Measurements from ENCODE around the gene ESR2.
"Not testable (repeated sequence)": the region's sequence is repeated elsewhere in the genome, so short reads cannot be mapped to it uniquely, and the experiment has no call there.

Gene ESR2

DNA sequence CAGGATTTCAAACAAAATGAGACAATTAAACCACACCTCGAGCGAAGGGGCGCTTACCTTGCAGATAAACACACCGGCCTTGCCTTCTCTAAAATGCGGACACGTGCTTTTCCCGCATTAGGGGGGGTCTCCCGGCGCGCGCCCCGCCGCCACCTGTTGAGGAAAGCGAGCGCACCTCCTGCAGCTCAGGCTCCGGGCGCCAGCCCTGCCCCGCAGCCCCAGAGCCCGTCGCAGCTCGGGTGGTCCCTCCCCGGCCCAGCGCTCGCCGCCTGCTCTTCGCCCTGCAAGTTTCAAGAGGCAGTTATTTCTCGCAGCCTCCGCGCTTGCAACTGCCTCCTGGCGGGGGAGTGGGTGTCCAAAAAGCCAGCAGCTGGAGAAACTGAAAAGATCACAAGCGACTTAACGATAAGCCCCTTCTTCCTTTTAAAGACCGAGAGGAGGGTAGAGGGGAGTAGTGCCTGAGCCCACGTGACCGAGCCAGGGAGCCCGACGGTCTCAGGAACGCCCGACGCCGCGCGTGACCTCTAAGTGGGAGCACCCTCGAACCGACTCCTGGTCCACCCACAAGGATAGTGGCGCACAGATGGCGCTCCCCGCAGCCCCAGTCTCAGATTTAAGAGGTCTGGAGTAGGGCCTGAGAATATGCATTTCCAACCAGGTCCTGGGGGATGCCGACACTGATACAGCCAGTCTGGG lies at the start of gene ESR2:
TSS of gene ESR2 (minus strand) at position 396 of the 696 bp plus-strand sequence. CDS start 11,386 bp downstream, outside the sequence.
- no peak for DNase-seq

GRCh38 chr14:64340560-64341196 lies 46.5 kb upstream of the ESR2 start:
- DNase-seq = no peak

DNA sequence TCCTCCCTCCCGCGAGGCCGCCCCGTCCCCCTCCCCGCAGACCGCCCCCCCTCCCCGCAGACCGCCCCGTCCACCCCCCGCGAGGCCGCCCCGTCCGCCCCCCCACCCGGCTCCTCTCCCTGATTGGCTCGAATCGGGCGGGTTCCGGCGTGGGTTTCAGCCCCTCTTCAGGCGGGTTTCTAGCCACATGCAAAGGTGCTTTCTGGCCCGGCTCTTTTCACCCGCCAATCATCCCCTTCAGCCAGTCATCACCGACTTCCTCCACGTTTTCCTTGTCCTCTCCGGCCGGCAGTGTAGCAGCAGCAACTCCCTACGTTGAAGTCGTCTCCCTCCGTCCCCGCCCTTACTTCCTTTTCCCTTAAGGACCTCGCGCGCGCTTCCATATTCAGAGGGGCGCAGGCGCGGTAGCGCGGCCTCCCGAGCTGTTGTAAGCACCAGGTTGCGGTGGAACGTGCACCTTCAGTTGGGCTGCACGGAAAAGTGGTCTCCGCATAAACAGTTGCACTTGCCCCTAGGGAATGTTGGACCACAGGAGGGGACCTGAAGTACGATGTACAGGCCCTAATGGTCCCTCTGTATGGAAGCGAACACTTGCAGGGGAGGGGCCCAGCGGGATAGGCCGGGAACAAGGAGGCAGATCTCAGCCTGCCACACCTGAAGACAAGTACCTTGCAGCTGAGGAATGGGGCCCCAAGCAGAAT lies 44.6 kb upstream of the ESR2 start:
- DNase-seq = peak; percentile 91

DNA sequence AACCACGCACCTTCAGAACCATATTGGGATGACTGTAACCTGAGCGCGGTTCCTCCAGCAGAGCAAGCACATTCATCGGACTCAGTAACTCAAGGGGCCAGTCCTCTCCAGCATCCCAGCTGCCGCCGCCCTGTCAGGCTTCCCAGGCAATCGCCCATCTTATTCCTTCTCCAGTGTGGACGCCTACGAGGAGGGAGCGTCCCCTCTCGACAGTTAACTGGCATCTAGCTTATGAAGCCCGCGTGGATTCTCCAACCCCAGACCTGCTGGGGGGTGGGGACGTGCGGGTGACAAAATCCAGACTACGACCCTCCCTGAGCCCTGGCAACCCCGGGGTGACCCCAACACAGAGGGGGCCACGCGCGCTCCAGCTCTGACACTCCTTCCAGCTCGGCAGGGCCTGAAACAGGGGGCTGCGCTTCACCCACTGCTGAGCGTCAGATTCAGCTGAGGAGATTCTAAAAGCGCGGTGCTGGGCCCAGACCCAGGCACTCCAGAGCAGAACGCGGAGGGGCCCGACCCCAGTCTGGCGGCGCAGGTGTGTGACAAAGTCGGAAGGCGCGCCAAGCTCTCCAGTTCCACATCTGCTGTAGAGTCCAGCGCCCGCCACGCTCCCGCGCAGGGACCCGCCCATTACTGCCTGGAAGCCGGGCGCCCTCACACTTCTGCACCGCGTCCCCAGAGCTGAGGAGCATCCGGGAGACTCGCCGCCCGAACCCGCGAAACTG lies 43.9 kb upstream of the ESR2 start:
- peak; percentile 50 for DNase-seq

GRCh38 chr14:64329149-64329548 lies 35.0 kb upstream of the ESR2 start:
- DNase-seq = no peak

GRCh38 chr14:64326502-64326901 lies 32.3 kb upstream of the ESR2 start:
- DNase-seq = no peak

GRCh38 chr14:64324895-64325294 lies 30.7 kb upstream of the ESR2 start:
- no peak for DNase-seq

GRCh38 chr14:64324461-64324860 lies 30.3 kb upstream of the ESR2 start:
- DNase-seq = no peak

DNA sequence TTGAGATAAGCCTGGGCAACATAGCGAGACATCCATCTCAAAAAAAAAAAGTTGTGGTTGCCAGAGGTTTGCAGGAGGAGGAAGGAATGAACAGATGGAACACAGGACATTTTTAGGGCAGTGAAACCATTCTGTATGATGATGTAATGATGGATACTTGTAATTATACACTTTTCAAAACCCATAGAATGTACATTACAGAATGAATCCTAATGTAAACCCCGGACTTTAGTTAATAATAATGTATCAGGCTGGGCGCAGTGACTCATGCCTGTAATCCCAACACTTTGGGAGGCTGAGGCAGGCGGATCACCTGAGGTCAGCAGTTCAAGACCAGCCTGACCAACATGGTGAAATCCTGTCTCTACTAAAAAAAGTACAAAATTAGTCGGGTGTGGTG lies 26.2 kb upstream of the ESR2 start:
- DNase-seq = not testable (repeated sequence)

DNA sequence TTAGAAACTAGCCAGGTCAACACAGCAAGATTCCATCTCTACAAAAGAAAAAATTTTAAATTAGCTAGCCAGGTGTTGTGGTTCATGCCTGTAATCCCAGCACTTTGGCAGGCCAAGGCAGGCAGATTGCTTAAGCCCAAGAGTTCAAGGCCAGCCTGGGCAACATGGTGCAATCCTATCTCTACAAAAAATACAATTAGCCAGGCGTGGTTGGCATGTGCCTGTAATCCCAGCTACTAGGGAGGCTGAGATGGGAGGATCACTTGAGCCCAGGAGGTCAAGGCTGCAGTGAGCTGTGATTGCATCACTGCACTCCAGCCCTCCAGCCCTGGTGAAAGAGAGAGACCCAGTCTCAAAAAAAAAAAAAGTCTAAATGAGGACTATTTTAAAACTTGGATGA lies 24.5 kb upstream of the ESR2 start:
- not testable (repeated sequence) for DNase-seq

DNA sequence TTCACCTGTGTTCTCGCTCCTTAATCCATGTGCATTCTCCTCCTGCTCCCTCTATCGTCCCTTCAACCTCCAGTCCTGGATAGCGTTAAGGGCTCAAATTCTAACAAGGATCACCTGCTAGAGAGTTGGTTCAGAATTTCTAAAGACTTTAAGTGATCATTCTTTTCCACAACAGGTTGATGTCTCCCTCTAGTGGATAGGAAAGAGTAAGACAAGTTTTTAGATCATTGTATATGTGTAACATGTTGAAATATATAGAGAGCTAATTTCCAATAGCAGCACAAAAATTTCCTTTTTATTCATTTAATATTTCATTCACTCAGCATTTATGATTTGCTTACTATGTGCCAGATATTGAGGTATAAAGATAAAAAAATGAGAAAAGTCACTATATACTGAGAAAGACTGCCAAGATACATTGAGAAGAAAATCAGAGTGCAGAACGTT lies 9.3 kb upstream of the ESR2 start:
- no peak for DNase-seq

- DNase-seq = no peak
Observed at GRCh38 chr14:64298773-64299172, 4.6 kb upstream of the ESR2 start.

- DNase-seq = no peak
Observed at GRCh38 chr14:64296561-64296960, 2.4 kb upstream of the ESR2 start.

- peak; percentile 96 for DNase-seq
Observed at GRCh38 chr14:64294672-64295413, 672 bp upstream of the ESR2 start.

- DNase-seq = no peak
Observed at GRCh38 chr14:64292197-64292596, 2.0 kb downstream of the ESR2 start.

DNA sequence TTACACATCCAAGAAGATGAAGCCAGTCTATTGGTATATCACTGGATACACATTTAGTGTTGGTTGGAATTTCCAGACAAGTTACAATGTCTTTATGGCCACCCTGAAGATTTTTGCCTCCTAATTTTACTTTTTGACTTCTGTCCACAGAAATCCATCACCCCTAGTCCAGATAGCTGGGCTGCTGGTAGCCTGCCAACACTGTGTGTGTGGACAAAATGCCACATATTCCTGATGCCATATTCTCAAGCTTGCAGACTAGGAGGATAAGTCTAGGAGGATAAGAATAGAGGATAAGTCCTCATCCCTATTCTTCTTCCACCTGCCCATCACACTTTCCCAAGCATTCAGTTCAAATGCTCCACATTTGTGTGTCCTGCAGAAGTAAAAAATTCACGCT lies 4.6 kb downstream of the ESR2 start:
- no peak for DNase-seq

DNA sequence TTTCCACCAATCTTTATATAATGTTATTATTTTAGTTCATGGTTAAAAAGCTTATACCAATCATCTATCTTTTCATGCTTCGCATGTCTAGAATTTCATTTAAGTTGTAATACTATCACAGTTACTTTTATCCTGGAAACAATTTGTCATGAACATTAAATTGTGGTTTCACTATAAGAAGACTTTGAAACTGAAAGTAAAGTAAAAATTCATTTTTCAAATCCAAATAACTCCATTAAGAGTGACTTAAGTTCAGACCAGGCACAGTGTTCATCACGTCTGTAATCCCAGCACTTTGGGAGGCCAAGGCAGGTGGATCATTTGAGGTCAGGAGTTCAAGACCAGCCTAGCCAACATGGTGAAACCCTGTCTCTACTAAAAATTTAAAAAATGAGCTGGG lies 12.4 kb downstream of the ESR2 start:
- DNase-seq = no peak

- DNase-seq = peak; percentile 58
Observed at GRCh38 chr14:64279704-64280668, 14.2 kb downstream of the ESR2 start.

- DNase-seq = no peak
Observed at GRCh38 chr14:64278458-64278857, 15.7 kb downstream of the ESR2 start.

GRCh38 chr14:64272019-64272418 lies 22.2 kb downstream of the ESR2 start:
- no peak for DNase-seq

DNA sequence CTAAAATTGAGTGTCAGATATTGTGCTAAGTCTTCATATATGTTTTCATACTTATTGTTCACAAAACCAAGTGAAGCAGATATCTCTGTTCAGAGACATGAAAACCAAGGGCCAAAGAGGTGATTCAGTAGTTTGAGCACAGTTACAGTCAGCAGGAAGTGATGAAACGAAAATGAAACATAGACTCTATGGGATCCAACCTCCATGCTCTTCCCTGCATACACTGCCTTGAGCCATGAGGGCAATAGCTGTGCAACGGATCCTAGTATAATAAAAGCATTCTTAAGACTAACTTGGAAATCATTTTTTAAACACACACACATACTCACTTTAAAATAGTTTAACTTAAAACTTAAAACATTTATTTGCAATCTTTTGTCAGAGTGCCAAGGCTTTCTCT lies 27.9 kb downstream of the ESR2 start:
- DNase-seq = no peak

All from stimulated activated CD8-positive, alpha-beta memory T cell treated with anti-CD3 and anti-CD28 coated beads, Interleukin-4, amount 100 ng/mL, for 48 hours (primary cell).